HG03342 (cell line): Measurements from ENCODE around the gene DISP2.

Experiments used
- ATAC-seq: cut with Tn5 transposase; IDR thresholded peaks from one replicate; pipeline ENCODE4 v1.9.1; 2021; ENCODE audit warnings: mild to moderate bottlenecking, moderate library complexity; ENCODE audit not compliant: unreplicated experiment

The DISP2 gene

GRCh38 chr15:40358471-40359353 lies 693 bp downstream of the DISP2 start:
- ATAC-seq = no peak

GRCh38 chr15:40360015-40360414 lies 2.0 kb downstream of the DISP2 start:
- ATAC-seq = no peak

- no peak for ATAC-seq
These were observed 3.6 kb downstream of the DISP2 start for GRCh38 chr15:40361640-40362039.

DNA sequence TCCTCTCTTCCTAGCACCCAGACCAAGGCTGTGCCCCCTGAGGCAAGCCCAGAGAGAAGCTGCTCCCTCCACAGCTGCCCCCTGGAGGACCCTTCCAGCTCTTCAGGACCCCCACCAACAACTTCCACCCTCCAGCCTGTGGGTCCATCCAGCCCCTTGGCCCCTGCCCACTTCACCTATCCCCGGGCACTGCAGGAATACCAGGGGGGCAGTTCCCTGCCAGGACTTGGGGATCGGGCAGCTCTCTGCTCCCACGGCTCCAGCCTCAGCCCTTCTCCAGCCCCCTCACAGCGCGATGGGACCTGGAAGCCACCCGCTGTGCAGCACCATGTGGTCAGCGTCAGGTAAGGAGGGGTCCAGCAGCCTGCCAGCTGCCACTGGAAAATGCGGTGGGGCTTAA lies 5.6 kb downstream of the DISP2 start:
- ATAC-seq = no peak

DNA sequence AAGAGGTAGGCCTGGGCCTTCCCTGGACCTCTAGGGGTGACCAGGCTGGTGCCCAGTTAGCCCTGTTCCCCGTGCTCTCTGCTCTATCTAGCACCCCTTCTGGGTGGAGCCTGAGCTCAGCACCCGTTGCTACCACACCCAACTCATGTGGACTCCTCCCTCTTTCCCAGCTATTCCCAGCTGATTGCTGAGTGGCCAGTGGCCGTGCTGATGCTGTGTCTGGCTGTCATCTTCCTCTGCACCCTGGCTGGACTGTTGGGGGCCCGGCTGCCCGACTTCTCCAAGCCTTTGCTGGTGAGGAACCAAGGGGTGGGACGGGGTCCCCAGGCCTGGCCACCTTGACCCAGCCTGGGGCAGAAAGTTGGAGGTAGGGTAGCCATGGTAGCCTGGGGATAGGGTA lies 6.2 kb downstream of the DISP2 start:
- ATAC-seq = no peak

DNA sequence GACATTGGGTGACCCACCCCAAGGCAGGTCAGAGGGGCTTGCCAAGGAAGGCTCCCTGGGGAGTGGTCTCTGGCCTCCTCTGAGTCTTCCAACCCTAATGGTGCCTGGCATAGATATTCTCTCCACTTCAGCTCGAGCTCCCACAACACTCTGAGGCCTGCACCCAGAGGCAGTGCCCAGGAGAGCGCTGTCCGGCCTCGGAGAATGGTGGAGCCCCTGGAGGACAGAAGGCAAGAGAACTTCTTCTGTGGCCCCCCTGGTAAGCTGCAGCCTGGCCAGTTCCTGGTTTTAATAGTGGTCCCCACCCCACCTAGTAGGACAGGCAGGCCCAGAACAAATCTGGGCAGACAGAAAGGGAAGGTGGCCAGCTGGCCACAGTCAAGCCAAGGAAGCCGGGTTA lies 7.0 kb downstream of the DISP2 start:
- ATAC-seq = no peak

DNA sequence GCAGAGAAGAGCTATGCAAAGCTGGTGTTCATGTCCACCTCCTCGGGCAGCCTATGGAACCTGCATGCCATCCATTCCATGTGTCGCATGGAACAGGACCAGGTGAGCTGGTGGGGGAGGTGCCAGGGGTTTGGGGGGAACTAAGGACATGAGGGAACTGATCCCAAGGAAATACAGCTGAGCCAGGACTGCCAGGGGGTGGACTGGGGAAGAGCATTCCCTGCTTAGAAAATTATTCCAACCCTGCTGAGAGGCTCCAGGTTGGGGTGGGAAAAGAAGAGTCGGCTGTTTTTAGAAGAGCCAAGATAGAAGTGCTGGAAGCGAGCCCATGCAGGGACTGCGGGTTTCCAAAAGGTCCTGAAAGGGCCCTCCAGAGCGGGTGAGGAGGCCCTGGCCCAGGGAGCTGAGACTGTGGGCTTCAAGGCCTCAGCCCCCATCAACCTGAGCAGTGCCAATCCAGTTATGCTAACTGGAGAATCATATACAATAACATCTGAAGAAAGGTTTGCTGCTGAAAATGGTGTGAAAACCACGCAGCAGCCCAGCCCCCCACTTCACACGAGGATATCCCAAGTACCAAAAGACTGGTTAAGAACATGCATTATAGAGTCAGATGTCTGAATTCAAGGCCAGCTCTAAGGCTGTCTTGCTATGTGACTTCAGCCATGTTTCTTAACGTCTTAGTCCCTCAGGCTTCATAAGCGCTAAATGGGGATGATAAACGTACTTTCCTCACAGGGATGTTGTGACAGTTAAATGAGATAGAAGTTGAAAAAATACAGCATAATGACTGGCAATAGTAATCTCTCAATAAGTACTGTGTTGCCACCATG lies 7.8 kb downstream of the DISP2 start:
- no peak for ATAC-seq

- no peak for ATAC-seq
These were observed 8.7 kb downstream of the DISP2 start for GRCh38 chr15:40366457-40367370.

- no peak for ATAC-seq
These were observed 9.3 kb downstream of the DISP2 start for GRCh38 chr15:40367371-40367685.

DNA sequence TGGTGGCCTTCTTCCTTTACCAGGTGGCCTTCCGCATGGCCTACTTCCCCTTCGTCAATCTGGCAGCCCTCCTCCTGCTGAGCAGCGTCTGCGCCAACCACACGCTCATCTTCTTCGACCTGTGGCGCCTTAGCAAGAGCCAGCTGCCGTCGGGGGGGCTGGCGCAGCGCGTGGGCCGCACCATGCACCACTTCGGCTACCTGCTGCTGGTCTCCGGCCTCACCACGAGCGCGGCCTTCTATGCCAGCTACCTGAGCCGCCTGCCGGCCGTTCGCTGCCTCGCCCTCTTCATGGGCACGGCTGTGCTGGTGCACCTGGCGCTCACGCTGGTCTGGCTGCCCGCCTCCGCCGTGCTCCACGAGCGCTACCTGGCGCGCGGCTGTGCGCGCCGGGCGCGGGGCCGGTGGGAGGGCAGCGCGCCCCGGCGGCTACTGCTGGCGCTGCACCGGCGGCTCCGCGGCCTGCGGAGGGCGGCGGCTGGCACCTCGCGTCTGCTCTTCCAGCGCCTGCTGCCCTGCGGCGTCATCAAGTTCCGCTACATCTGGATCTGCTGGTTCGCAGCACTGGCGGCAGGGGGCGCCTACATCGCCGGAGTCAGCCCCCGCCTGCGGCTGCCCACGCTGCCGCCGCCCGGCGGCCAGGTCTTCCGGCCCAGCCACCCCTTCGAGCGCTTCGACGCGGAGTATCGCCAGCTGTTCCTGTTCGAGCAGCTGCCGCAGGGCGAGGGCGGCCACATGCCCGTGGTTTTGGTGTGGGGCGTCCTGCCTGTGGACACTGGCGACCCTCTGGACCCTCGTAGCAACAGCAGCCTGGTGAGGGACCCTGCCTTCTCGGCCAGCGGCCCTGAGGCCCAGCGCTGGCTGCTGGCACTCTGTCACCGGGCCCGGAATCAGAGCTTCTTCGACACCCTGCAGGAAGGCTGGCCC lies 9.9 kb downstream of the DISP2 start:
- ATAC-seq = peak; percentile 84

DNA sequence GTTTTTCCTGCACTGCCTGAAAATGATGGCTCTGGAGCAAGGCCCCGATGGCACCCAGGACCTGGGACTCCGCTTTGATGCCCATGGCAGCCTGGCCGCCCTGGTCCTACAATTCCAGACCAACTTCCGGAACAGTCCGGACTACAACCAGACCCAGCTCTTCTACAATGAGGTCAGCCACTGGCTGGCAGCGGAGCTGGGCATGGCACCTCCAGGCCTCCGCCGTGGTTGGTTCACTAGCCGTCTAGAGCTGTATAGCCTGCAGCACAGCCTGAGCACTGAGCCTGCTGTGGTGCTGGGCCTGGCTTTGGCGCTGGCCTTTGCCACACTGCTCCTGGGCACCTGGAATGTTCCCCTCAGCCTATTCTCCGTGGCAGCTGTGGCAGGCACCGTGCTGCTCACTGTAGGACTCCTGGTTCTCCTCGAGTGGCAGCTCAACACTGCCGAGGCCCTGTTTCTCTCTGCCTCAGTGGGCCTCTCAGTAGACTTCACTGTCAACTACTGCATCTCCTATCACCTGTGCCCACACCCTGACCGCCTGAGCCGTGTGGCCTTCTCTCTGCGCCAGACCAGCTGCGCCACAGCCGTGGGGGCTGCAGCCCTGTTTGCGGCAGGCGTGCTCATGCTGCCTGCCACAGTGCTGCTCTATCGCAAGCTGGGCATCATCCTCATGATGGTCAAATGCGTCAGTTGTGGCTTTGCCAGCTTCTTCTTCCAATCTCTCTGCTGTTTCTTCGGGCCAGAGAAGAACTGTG lies 10.9 kb downstream of the DISP2 start:
- no peak for ATAC-seq

DNA sequence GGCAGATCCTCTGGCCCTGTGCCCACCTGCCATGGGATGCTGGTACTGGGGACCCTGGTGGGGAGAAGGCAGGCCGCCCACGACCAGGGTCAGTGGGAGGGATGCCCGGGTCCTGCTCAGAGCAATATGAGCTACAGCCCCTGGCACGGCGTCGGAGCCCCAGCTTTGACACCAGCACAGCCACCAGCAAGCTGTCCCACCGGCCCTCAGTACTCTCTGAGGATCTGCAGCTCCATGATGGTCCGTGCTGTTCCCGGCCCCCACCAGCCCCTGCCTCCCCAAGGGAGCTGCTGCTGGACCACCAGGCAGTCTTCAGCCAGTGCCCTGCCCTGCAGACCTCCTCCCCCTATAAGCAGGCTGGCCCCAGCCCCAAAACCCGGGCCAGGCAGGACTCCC lies 11.5 kb downstream of the DISP2 start:
- no peak for ATAC-seq

GRCh38 chr15:40369971-40370370 lies 12.0 kb downstream of the DISP2 start:
- ATAC-seq = no peak

DNA sequence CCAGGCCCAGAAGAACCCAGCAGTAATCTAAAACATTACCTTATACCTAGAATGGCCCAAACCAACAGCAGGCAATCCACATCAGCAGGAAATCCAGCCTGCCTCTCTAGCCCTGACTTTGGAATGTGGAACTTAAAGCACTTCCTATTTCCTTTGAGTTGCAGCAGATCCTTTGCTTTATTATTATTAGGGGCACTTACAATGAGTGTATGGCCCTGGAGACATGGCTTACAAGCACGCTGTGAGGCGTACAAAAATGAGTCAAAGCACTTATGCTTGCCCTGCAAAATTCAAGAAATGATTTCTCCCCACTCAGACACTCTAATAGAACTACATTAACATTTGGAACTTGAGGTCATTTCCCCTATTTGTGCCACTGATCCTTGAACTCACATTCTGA lies 15.0 kb downstream of the DISP2 start:
- ATAC-seq = no peak

DNA sequence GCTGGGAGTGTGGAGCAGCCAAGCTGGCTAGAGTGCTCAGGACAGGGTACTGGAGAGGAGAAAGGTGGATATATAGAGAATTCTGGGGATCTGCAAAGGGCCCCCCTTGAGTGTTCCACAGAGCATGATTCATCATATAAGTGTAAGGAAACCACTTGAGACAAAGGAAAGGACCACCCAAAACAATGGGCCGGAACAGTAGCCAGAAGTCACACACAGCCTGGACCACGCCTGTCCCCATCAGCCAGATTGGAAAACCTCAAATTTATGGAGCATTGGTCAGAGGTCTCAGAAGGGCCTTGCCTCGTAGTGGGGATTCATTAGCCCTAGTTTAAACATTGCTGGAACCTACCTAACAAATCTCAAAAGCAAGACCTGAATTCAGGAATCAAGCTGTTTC lies 19.6 kb downstream of the DISP2 start:
- no peak for ATAC-seq

- no peak for ATAC-seq
These were observed 21.4 kb downstream of the DISP2 start for GRCh38 chr15:40379374-40379773.

DNA sequence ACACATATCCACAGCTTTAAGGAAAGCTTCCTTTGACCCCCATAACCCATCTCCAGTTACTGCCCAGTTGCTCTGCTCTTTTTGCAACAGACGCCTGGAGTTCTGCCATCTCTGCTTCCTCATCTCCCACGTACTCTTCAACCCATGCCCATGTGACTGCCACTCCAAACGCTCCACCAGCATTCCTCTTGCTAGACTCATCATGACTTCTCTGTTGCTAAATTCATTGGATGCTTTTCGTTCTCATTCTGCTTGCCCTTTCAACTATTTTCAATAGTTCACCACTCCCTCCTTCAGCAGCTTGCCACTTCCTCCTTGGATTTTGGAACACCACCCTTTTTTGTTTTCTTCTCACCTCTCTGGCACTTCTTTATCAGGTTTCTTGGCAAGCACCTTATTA lies 21.8 kb downstream of the DISP2 start:
- no peak for ATAC-seq

GRCh38 chr15:40380636-40381035 lies 22.6 kb downstream of the DISP2 start:
- no peak for ATAC-seq

DNA sequence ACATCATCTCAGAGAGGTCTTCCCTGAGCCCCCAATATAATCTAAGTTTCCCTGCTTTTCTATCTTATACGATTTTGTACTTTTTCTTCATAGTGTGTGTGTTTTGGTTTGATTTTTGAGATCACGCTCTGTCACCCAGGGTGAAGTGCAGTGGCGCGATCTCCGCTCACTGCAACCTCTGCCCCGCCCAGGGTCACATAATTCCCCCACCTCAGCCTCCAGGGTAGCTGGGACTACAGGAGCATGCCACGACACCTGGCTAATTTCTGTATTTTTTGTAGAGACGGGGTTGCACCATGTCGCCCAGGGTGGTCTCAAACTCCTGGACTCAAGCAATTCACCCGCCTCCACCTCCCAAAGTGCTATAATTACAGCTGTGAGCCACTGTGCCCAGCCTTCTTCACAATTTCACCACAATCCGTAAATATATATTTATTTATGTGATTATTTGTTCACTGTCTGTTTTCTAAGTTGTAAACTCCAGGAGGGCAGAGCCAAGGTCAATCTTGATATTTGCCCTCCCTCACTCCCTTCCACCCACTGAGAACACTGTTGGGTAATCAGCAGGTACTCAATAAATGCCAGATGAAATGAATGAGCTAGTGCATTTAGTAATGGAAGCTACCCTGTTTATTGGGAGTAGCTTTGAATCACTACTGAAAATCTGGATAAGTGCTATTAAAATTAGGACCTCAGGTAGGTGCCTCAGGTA lies 24.0 kb downstream of the DISP2 start:
- no peak for ATAC-seq
